SK-N-SH (cell line): ENCODE data around the gene DMD. TPM values are rescaled to one million over a fixed set of nuclear protein-coding genes. Genes with fewer than 3 reads are reported as not detected.

Source experiments
- CTCF ChIA-PET: fragments of 300-600, 350-600 bp; formaldehyde crosslinking; extraction: SDS; loops from one replicate; lab custom pipeline; 2021; lab: Yijun Ruan, JAX
- POLR2A ChIA-PET: fragments of 350-600 bp; sonication (Branson Sonifier 250); formaldehyde crosslinking; extraction: SDS; loops from one replicate; lab custom pipeline; 2020; ENCODE audit warnings: antibody characterized with exemption, inconsistent platforms; lab: Yijun Ruan, JAX
- DNase-seq: peaks from one replicate; pipeline ENCODE4 v3.0.0; 2012
- H2AFZ ChIP-seq: fragments of 200-600 bp; sonication (generic); 2 replicates; pipeline ENCODE4 v1.8.1; 2016; ENCODE audit warnings: antibody characterized with exemption, mild to moderate bottlenecking, low read depth
- H3F3A ChIP-seq: fragments of 200-600 bp; sonication (generic); replicated peaks from 2 replicates; pipeline ENCODE3; 2016; ENCODE audit warnings: antibody characterized with exemption, mild to moderate bottlenecking; ENCODE audit not compliant: insufficient read depth
- H3K27ac ChIP-seq, 2 experiments: fragments of 200-500 bp in 1 of 2; fragments of 200-600 bp in 1 of 2; sonication (Bioruptor generic) in 1 of 2; sonication (generic), shearing (Covaris generic) in 1 of 2; 2 replicates each; pipeline versions ENCODE4 v1.5.1 to v1.6.1; 2014 to 2016; ENCODE audit warnings: low read depth in 2 of 2, inconsistent platforms in 1 of 2, low read length in 1 of 2, mild to moderate bottlenecking in 1 of 2, mixed read lengths in 1 of 2
- H3K27me3 ChIP-seq: fragments of 200-600 bp; sonication (generic), shearing (Covaris generic); 2 replicates; pipeline ENCODE4 v1.6.1; 2016; ENCODE audit warnings: mixed run types; ENCODE audit not compliant: insufficient read depth
- H3K36me3 ChIP-seq, 2 experiments: fragments of 200-500 bp in 1 of 2; fragments of 200-600 bp in 1 of 2; sonication (Bioruptor generic) in 1 of 2; sonication (generic) in 1 of 2; replicated peaks in 1 of 2; 2 replicates each; pipeline versions ENCODE3 to v1.5.1; 2014 to 2016; ENCODE audit warnings: low read length in 1 of 2, mild to moderate bottlenecking in 1 of 2; ENCODE audit not compliant: insufficient read depth in 2 of 2, control insufficient read depth in 1 of 2
- H3K4me1 ChIP-seq, 2 experiments: fragments of 200-500 bp in 1 of 2; fragments of 200-600 bp in 1 of 2; sonication (Bioruptor generic) in 1 of 2; sonication (generic), shearing (Covaris generic) in 1 of 2; 2 replicates each; pipeline versions ENCODE4 v1.5.1 to v1.6.1; 2014 to 2016; ENCODE audit warnings: low read depth in 1 of 2, low read length in 1 of 2, mixed run types in 1 of 2; ENCODE audit not compliant: insufficient read depth in 2 of 2, control insufficient read depth in 1 of 2
- H3K4me2 ChIP-seq: fragments of 200-600 bp; sonication (generic), shearing (Covaris generic); 2 replicates; pipeline ENCODE4 v1.6.1; 2017; ENCODE audit warnings: mixed run types
- H3K4me3 ChIP-seq, 2 experiments: fragments of 200-500 bp in 1 of 2; fragments of 200-600 bp in 1 of 2; sonication (Bioruptor generic) in 1 of 2; sonication (generic), shearing (Covaris generic) in 1 of 2; 2 replicates each; pipeline versions ENCODE4 v1.5.1 to v1.8.1; 2014 to 2016; ENCODE audit warnings: low read depth in 2 of 2, inconsistent platforms in 1 of 2, low read length in 1 of 2, mild to moderate bottlenecking in 1 of 2, mixed read lengths in 1 of 2, moderate library complexity in 1 of 2
- H3K79me2 ChIP-seq: fragments of 200-600 bp; sonication (generic); 2 replicates; pipeline ENCODE4 v1.8.1; 2017; ENCODE audit warnings: mild to moderate bottlenecking; ENCODE audit not compliant: insufficient read depth
- H3K9ac ChIP-seq: fragments of 200-600 bp; sonication (generic); 2 replicates; pipeline ENCODE4 v1.6.1; 2017; ENCODE audit warnings: mixed run types
- H3K9me2 ChIP-seq: fragments of 200-600 bp; sonication (generic); 2 replicates; pipeline ENCODE4 v1.6.1; 2017; ENCODE audit warnings: mixed run types
- H3K9me3 ChIP-seq: fragments of 200-600 bp; sonication (generic); 2 replicates; pipeline ENCODE4 v1.6.1; 2017; ENCODE audit warnings: mixed run types, mild to moderate bottlenecking, moderate library complexity
- H4K20me1 ChIP-seq: fragments of 200-600 bp; sonication (generic); 2 replicates; pipeline ENCODE4 v1.6.1; 2017; ENCODE audit warnings: mild to moderate bottlenecking, mixed run types; ENCODE audit not compliant: insufficient read depth
- EP300 ChIP-seq, 2 experiments: IDR thresholded peaks; 2 replicates each; pipeline versions ENCODE4 v1.4.0 to v1.6.1; 2012; ENCODE audit warnings: borderline replicate concordance in 1 of 2, low read depth in 1 of 2, low read length in 1 of 2
- EZH2phosphoT487 ChIP-seq: fragments of 200-600 bp; sonication (generic); IDR thresholded peaks from 2 replicates; pipeline ENCODE4 v1.6.1; 2017; ENCODE audit warnings: low read depth, mixed run types, mild to moderate bottlenecking, antibody characterized with exemption, moderate library complexity, borderline replicate concordance
- FOXM1 ChIP-seq: IDR thresholded peaks from 2 replicates; pipeline ENCODE4 v1.4.0; 2012; ENCODE audit warnings: low read depth, mild to moderate bottlenecking
- GABPA ChIP-seq: IDR thresholded peaks from 2 replicates; pipeline ENCODE4 v1.4.0; 2012; ENCODE audit warnings: low read depth, mild to moderate bottlenecking
- GATA2 ChIP-seq: sonication (generic); formaldehyde crosslinking; IDR thresholded peaks from 2 replicates; pipeline ENCODE4 v1.5.0; 2020; ENCODE audit warnings: mild to moderate bottlenecking, missing genetic modification reagents
- MXI1 ChIP-seq: IDR thresholded peaks from 2 replicates; pipeline ENCODE4 v1.6.1; 2012; ENCODE audit warnings: mild to moderate bottlenecking, low read depth, low read length, improper control_type of control experiment
- NFIC ChIP-seq: IDR thresholded peaks from 2 replicates; pipeline ENCODE4 v1.4.0; 2012; ENCODE audit warnings: borderline replicate concordance
- POLR2AphosphoS5 ChIP-seq: IDR thresholded peaks from 2 replicates; pipeline ENCODE4 v1.6.1; 2012; ENCODE audit warnings: low read depth, low read length
- RXRA ChIP-seq: IDR thresholded peaks from 2 replicates; pipeline ENCODE4 v1.4.0; 2012; ENCODE audit warnings: low read depth, mild to moderate bottlenecking, borderline replicate concordance
- SMC3 ChIP-seq: IDR thresholded peaks from 2 replicates; pipeline ENCODE4 v1.6.1; 2012; ENCODE audit warnings: low read depth, low read length, improper control_type of control experiment
- TAF1 ChIP-seq: IDR thresholded peaks from 2 replicates; pipeline ENCODE4 v1.6.1; 2012; ENCODE audit warnings: low read depth, mild to moderate bottlenecking, low read length, moderate library complexity, borderline replicate concordance
- TEAD4 ChIP-seq: IDR thresholded peaks from 2 replicates; pipeline ENCODE4 v1.4.0; 2012; ENCODE audit warnings: mild to moderate bottlenecking, borderline replicate concordance; ENCODE audit not compliant: insufficient read depth
- WGBS: methylation state at CpG from one replicate; pipeline ENCODE4 v1.1.6; 2017; ENCODE audit warnings: low lambda C conversion rate; 5-methylcytosine and 5-hydroxymethylcytosine counted together
- polyA plus RNA-seq, 3 experiments: library from polyadenylated mRNA; depleted of rRNA; stranded (reverse); fragments of >200 nt; gene quantifications; 2 replicates each; pipeline ENCODE4 v1.2.3, GENCODE V29; 2012
- TF ChIP-seq, protein P1 (sequence below): IDR thresholded peaks from 2 replicates; pipeline ENCODE4 v1.6.1; 2012; ENCODE audit warnings: mild to moderate bottlenecking, low read depth, low read length, moderate library complexity
- TF ChIP-seq, protein P2 (sequence below): IDR thresholded peaks from 2 replicates; pipeline ENCODE4 v1.4.0; 2012; ENCODE audit warnings: low read depth
- TF ChIP-seq, protein P3 (sequence below): fragments of 200-600 bp; sonication (generic); IDR thresholded peaks from 2 replicates; pipeline ENCODE4 v1.6.1; 2017; ENCODE audit warnings: antibody characterized with exemption, mild to moderate bottlenecking, moderate library complexity

Gene DMD
- polyA plus RNA-seq, 1 of the 3 experiments (the other 2 are of a cell fraction) = 3.9 TPM

DNA sequence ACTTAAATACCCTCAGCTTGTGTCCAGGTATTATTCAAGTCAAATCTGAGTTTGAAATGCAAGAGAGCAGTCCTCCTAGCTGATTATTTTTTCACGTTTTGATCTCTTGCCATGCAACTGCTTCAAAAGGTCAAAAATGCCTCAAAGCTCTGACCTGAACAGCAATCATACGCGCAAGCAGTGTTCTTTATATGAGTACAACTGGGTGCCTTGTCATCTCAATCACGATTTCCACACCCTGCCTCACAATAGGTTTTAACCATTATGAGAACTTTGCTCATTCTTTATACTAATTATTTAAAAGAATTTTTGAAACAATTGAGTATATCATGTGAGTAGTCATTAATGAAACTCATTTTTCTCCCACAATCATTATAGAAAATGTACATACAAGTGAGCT, 649.1 kb downstream of the DMD start:
- Histone ChIP-seq H3K36me3 (no peaks in the 10 kb centered on the region), H3F3A (no peaks in the 10 kb centered on the region), H3K4me3 (no peak overlapping the region), H3K27ac (no peak overlapping the region), H2AFZ (no peak overlapping the region), H3K9me2 (no peaks in the 10 kb centered on the region), H3K79me2 (no peaks in the 10 kb centered on the region), H3K27me3 (no peaks in the 10 kb centered on the region), H3K4me2 (no peak overlapping the region), H3K9ac (no peak overlapping the region), H4K20me1 (no peaks in the 10 kb centered on the region), H3K4me1 (no peaks in the 10 kb centered on the region), H3K9me3 (no peaks in the 10 kb centered on the region)
- no peak for DNase-seq
- CTCF ChIA-PET = interaction anchor here (0.9 to 1.1 kb wide), 2 partner anchors 9 to 32 kb away, joined by 3 to 4 read pairs; no protein-coding TSS in a partner anchor
- TF ChIP-seq POLR2AphosphoS5 (no peak), TEAD4 (no peak), EP300 (IDR thresholded peaks at IDR 0.05; ENCODE audit: borderline replicate concordance in 1 of 2, low read depth in 1 of 2, low read length in 1 of 2) (no peak), GATA2 (CRISPR knock-in tag) (no peak), SMC3 (no peak), GABPA (no peak), MXI1 (no peak), TAF1 (no peak), EZH2phosphoT487 (no peak), NFIC (no peak), RXRA (no peak), FOXM1 (no peak)
- TF ChIP-seq, protein P1, sequence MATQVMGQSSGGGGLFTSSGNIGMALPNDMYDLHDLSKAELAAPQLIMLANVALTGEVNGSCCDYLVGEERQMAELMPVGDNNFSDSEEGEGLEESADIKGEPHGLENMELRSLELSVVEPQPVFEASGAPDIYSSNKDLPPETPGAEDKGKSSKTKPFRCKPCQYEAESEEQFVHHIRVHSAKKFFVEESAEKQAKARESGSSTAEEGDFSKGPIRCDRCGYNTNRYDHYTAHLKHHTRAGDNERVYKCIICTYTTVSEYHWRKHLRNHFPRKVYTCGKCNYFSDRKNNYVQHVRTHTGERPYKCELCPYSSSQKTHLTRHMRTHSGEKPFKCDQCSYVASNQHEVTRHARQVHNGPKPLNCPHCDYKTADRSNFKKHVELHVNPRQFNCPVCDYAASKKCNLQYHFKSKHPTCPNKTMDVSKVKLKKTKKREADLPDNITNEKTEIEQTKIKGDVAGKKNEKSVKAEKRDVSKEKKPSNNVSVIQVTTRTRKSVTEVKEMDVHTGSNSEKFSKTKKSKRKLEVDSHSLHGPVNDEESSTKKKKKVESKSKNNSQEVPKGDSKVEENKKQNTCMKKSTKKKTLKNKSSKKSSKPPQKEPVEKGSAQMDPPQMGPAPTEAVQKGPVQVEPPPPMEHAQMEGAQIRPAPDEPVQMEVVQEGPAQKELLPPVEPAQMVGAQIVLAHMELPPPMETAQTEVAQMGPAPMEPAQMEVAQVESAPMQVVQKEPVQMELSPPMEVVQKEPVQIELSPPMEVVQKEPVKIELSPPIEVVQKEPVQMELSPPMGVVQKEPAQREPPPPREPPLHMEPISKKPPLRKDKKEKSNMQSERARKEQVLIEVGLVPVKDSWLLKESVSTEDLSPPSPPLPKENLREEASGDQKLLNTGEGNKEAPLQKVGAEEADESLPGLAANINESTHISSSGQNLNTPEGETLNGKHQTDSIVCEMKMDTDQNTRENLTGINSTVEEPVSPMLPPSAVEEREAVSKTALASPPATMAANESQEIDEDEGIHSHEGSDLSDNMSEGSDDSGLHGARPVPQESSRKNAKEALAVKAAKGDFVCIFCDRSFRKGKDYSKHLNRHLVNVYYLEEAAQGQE = no peak
- TF ChIP-seq, protein P2, sequence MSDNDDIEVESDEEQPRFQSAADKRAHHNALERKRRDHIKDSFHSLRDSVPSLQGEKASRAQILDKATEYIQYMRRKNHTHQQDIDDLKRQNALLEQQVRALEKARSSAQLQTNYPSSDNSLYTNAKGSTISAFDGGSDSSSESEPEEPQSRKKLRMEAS = no peak
- POLR2A ChIA-PET = no interaction called here
- WGBS = 15% methylated on average over 4 of the region's 4 CpGs

- Histone ChIP-seq H3K9me2 (no peaks in the 10 kb centered on the region), H2AFZ (no peak overlapping the region), H3K79me2 (no peaks in the 10 kb centered on the region), H3K4me2 (no peak overlapping the region), H3F3A (no peaks in the 10 kb centered on the region), H3K27me3 (no peaks in the 10 kb centered on the region), H3K4me3 (no peak overlapping the region), H3K9me3 (no peaks in the 10 kb centered on the region), H4K20me1 (no peaks in the 10 kb centered on the region), H3K27ac (no peak overlapping the region), H3K9ac (no peak overlapping the region), H3K36me3 (no peaks in the 10 kb centered on the region), H3K4me1 (no peaks in the 10 kb centered on the region)
- ChIA-PET POLR2A (no interaction called here), CTCF (interaction anchor here (0.6 kb wide), 1 partner anchor 55 kb away, joined by 3 read pairs; no protein-coding TSS in a partner anchor)
- DNase-seq = no peak
- 33% methylated on average over 1 of the region's 1 CpG for WGBS
- TF ChIP-seq, protein P3, sequence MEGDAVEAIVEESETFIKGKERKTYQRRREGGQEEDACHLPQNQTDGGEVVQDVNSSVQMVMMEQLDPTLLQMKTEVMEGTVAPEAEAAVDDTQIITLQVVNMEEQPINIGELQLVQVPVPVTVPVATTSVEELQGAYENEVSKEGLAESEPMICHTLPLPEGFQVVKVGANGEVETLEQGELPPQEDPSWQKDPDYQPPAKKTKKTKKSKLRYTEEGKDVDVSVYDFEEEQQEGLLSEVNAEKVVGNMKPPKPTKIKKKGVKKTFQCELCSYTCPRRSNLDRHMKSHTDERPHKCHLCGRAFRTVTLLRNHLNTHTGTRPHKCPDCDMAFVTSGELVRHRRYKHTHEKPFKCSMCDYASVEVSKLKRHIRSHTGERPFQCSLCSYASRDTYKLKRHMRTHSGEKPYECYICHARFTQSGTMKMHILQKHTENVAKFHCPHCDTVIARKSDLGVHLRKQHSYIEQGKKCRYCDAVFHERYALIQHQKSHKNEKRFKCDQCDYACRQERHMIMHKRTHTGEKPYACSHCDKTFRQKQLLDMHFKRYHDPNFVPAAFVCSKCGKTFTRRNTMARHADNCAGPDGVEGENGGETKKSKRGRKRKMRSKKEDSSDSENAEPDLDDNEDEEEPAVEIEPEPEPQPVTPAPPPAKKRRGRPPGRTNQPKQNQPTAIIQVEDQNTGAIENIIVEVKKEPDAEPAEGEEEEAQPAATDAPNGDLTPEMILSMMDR = no peak
Measured at GRCh38 chrX:32545101-32545500, 666.2 kb downstream of the DMD start.
